Posterior vena cava (tissue), 2 donors: Measurements from ENCODE around the gene GPC3. TPM values are rescaled to one million over a fixed set of nuclear protein-coding genes. Genes with fewer than 3 reads are reported as not detected.

ENCODE experiments used
- DNase-seq: peaks from one replicate; pipeline ENCODE4 v3.0.0-alpha.2; 2020; ENCODE audit warnings: low spot score
- intact Hi-C, 2 donors: fragments of 100-400 bp; cut with DNase I; formaldehyde crosslinking; loops; one replicate each; pipeline versions ENCODE4 v1.14.1 to v1.14.2; 2022 to 2023
- total RNA-seq, 2 donors: library from RNA; stranded (reverse); fragmentation: NEBNext Ultra II Directional; extraction: Animal tissue kit (Norgen Biotek cat#: 25700); gene quantifications; one replicate each; pipeline ENCODE4 v1.2.1, GENCODE V29; 2021
- donor health status: DM: yes; HTN: yes; CAD: no.
- donor health status: DM: yes; HTN: yes; CAD: no.

GPC3 gene
- total RNA-seq, 2 donors from 2014 or later: 11.3 to 13.5 TPM

DNA sequence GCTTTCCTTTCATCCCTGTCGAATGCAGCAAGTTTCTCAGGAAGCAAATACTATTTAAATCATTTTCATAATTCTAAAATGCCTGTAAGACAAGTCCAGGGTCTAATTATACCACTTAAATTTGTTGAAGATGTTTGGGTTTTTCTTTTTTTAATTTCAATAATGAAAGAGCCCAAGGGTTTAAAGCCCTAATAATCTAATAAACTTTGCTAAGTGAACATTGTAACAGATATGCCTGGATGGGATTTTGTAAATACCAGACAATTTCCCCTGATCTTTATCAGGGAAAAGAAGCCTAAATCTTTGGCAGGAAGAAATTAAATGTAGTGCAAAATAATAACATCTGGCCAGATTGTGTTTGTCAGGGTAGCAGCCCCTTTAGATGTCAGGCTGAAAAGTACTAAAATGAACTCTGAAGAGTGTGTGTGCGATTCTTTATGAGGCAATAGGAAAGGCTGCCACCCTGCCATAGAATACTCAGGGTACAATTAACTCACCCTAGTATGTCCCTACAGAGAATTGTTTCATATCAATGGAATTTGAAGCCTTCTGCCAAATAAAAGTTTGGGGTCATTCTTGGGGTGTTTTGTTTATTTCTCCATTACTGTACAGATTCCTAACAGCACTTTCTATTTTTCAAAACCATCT is 45.6 kb downstream of the GPC3 start:
- no peak for DNase-seq
- intact Hi-C loops: no loop called here

DNA sequence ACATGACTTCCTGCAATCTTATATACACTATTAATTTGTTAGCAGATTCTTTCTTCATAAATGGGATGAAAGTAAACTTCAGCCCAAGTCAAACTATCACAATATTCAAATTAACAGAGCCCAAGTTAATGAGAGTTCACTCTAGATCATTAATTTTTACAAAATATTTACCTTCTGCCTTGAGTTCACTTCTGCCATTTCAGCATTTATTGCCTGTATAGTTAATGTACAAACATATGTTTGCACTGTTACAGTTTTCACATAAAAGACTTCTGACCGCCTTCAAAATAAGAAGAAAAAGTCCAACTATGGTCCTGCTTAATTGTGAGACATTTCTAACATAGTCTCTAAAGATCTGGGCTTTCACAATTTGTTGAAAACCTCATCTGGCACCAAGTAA is 46.9 kb downstream of the GPC3 start:
- intact Hi-C loops: no loop called here
- DNase-seq: no peak

DNA sequence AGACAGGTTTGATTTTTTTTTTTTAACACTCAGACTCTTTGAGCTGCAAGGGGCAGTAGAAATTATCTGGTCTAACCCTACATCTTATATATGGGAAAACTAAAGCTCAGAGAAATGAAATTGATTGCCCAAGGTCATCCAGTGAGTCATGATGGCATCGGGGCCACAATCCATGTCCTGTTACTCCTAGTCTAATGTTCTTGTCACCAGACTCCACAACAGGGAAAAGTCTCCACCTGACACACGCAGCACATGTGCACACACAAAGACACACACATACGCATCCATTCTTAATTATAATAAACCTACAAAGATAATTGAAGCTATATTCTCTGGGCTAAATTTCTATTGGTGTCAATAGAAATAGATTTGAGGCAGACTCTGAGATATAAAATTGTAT is 48.4 kb downstream of the GPC3 start:
- DNase-seq: no peak
- intact Hi-C loops: no loop called here

DNA sequence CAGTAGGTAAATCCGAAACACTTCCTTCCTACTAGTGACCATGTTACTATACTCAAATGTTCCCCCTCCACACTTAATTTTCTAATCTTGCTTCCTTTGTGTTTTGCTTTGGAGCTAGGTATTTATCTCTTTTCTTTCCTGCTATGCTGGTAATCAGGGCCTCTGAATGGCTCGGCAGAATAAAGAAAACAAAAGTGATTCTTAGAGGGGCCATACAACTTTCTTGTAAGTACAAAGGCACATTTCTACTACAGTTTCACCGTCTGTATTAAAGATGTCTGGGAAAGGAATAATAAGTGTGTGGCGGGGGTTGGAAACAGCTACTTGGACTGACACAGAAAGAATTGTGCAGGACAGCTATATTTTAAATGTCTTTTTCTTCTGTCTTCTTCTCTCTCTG is 50.3 kb downstream of the GPC3 start:
- no peak for DNase-seq
- intact Hi-C loops: no loop called here

DNA sequence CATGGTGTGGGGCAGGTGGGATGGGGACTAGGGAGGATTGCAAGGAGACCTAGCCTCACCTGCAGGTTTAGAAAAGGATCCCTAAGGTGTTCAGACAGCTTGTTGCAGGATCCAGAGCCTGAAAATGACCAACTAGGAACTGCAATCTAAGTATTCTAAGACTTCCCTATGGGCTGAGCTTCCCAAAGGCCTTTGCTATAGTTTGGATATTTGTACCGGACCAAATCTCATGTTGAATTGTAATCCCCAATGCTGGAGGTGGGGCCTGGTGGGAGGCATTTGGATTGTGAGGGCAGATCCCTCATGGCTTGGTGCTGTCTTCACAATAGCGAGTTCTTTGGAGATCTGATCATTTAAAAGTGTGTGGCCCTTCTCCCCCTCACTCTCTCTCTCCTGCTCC is 52.1 kb downstream of the GPC3 start:
- intact Hi-C loops: no loop called here

DNA sequence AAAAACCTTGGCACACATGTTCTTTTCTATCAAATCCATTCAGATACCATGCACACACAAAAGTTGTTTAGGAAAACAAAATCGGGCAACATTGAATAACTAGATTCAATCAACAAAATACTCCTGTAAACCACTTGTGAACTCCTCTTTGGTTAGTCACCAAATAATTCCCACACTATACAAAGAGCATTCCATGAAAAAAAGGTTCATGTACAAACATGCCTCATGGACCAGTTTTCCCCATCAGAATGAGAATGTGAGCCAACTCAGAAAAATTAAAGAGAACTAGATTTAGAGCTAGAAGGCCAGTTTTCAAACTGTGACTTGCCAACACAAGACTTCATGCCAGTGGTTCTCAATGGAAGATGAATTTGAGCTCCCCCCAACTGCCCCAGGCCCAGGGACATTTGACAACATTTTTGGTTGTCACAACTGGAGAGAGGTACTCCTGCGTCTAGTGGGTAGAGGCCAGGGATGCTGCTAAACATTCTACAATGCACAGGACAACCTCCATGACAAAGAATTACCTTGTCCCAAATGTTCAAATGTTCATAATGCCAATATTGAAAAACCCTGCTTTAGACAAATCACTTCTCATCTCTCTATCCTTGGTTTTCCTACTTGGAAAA is 55.4 kb downstream of the GPC3 start:
- DNase-seq: no peak
- intact Hi-C loops: no loop called here

More for the DNA sequence above, 52.1 kb downstream of the GPC3 start:
- no peak for DNase-seq

DNA sequence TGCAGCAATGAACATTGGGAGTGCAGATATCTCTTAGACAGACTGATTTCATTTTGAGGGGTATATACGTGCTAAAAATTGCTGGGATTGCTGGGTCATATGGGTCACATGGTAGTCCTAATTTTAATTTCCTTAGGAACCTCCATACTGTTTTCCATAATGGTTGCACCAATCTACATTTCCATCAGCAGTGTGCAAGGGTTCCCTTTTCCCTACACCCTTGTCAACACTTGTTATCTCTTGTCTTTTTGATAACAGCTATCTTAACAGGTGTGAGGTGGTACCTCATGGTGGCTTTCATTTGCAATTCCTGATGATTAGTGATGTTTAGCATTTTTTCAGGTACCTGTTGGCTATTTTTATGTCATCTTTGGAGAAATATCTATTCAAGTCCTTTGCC is 57.0 kb downstream of the GPC3 start:
- no peak for DNase-seq
- intact Hi-C loops: no loop called here

DNA sequence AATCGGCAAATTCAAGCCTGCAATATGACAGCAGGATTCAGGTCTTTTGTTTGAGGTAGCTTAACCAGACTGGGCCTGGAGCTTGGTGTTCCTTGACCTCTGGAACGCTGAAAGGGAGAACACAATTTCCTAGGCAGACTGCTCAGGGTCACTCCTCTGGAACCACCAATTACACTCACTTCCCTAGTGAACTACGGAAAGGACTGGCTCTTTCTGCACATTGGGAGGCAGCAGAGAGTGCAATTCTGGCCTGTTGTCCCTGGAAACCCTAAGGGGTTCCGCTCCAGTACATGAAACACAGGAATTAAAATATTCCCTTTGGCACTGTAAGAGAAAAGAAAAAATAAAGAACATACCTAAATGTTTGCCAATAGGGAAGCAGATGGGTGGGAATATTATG is 58.6 kb downstream of the GPC3 start:
- intact Hi-C loops: no loop called here
- no peak for DNase-seq

DNA sequence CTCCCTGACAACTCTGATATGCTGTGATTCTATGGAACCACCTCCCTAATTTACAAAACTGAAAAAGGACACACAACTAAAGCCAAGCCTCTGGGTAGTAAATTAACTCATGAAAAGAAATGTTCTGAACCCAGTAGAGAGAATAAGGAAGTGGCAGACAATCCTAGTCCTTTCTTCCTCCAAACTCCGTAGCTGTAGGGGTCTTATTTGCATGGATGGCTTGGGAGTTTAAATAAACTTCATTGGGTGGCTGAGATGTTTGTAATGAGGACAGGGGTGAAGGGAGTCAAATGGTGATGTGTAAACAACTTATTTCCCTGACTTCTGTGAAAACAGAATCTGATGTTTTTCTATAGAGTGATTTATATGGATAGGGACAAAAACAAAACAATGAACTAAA is 59.3 kb downstream of the GPC3 start:
- DNase-seq: no peak
- intact Hi-C loops: no loop called here

DNA sequence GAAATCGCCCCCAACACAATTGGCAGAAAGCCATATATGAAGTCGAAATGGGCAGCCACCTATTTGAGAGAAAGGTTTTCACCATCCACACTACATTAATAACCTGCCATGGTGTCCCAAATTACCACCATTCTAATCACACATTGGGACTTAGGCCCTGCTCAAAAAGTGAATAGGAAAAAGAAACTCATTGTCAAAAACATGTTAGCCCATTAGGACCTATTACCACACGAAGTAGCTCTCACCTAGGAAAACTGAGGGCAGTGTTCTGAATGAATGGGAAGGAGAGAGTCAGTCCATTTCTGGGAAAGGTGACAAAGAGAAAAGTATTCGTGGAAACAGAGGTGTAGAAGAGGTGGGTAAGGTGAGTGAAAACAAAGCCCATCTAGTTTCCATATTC is 60.8 kb downstream of the GPC3 start:
- intact Hi-C loops: no loop called here
- DNase-seq: no peak

DNA sequence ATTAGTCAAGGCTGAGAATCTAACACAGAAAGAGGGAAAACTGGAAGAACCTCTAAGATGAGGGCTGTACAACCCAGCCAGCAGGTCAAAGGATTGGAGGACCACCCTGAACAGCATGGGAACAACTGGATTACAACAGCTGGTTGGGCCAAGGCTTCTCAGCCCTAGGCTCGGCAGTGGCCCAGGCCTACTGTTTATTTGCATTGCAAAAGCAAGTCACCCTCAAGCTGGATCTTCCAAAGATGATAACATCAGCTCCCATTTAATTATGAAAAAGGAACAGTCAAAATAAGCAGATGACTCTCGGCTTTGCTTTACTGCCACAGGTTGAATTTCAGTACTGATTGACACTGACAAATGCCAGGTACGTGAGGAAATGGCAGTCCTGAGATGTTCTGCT is 61.8 kb downstream of the GPC3 start:
- intact Hi-C loops: no loop called here
- DNase-seq: no peak

DNA sequence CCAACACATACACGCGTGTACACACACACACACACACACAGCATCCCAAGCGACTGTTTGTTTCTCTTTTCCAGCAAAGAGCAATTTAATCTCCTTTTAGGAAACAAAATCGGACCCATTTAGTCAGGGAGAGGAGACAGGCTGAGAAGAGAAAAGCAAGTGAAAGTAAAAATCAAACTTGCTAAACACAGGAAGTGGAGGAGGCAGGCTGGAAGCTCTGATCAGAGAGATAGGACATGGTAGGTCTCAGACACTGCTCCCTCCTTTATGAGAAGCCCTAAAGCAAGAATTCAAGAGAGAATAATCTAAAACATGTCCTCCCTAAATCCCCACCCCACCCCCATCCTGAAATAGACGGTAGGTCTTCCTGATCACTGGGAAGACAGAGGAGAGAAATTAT is 62.3 kb downstream of the GPC3 start:
- intact Hi-C loops: no loop called here
- DNase-seq: no peak

DNA sequence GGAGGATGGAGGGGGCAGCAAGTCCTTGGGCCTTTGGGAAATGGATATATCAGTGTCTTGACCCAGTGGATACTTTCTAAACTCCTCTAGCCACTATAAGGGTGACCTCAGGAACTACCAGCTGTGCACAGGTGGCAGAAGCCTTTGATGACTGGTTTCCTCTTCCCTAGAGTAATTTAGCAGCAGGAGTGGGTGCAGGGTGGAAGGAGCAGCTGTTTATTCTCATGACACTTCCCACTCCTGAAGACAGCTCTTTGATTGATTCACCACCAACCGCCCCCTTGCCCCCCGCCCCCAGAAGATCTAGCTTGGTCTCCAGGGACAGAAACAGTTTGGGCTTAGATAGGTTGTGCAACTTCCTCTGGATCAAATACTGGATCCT is 63.0 kb downstream of the GPC3 start:
- intact Hi-C loops: no loop called here
- DNase-seq: no peak

DNA sequence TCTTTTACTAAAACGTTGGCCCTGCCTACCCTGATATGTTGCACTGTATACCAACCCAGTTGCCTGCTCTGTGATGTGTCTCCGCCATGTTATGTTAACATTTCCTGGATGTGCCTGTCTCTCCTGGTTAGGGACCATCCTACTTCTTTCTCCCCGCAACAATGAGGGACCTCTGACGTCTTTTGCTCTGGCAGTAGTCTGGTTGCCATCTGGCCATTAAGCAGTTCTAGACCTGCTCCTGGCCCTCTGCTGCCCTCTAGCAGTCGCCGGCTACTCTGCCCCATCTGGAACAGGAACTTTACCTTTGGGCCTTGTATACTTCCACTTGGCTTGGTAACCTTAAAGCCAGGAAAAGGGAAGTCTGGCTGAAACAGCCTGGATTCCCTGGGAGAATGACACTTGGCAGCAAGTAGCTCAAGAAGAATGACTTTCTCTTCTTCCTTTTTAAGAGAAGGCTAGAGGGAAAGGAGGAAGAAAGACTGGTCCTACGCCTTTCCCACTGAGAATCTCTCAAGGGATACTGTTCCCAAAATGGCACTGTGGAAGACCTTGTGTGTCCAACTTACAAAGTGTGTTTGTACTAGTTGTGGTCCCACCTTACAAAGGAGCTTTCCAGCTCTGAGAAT is 63.5 kb downstream of the GPC3 start:
- intact Hi-C loops: no loop called here
- no peak for DNase-seq

DNA sequence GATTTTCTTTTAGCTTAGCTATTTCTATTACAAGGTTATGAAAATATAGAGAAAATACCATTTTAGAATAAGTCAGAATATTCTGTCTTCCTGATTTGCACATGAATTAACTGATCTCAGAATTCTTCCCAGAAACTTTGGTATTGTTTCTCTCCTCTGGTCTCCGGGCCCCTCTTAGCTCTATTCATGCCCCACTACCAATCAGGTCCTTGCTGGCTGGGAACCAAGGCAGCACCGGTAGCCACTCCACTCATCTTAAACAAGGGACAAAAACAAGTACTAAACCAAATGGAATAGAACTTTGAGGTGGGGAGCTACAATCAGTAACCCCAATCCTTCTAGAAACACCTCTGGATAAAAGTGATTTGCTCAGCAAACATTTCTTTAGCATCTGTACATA is 64.3 kb downstream of the GPC3 start:
- no peak for DNase-seq
- intact Hi-C loops: no loop called here

DNA sequence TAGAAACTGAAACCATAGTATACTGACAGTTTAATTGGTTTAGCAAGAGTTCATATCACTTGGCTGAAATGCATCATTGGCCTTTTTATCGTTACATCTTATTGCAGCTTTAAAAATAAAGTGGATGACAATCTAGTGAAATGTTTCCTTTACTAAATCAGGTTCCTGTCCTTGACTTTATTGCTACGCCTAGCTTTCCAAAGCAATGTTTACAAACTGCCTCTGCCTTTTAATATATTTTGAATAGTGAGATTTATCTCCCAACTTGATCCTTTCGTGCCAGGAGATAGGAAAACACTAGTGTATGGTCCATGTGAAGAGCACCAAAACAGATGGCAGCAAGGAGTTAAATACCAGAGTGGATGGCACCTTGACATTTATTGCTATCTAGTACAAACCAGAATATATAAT is 67.0 kb downstream of the GPC3 start:
- intact Hi-C loops: no loop called here
- DNase-seq: no peak

DNA sequence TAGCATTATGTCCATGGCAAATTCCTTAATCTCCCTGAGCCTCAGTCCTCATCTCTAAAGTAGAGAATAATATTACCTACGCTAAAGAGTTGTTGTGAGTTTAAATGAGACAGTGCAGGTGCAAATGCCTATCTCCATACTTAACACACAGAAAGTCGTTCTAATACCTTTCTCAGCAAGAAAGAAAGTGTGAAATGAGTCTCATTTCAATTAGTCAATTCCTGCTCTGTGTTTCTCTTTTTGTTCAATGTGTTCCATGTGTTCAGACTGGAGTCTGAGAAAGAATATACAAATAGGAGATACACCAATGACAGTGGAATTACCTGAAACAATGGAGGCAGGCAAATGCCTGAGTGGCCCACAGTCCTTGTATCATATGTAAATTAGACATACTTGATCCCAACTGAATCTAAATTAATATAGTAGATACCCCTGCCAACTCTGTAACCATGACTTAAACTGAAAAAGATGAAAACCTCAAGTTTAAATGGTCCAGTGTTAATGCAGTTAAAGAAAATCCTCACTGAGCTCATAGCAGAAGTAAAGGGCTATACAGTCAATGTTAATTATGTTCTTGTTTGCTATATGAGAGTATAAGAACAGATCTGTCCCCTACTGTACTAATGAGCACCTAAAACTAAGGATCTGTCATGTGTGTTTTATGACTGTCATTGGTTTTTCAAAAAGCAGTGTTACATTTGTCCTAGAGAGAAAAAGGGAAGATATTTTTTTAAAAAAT is 68.2 kb downstream of the GPC3 start:
- no peak for DNase-seq
- intact Hi-C loops: no loop called here

DNA sequence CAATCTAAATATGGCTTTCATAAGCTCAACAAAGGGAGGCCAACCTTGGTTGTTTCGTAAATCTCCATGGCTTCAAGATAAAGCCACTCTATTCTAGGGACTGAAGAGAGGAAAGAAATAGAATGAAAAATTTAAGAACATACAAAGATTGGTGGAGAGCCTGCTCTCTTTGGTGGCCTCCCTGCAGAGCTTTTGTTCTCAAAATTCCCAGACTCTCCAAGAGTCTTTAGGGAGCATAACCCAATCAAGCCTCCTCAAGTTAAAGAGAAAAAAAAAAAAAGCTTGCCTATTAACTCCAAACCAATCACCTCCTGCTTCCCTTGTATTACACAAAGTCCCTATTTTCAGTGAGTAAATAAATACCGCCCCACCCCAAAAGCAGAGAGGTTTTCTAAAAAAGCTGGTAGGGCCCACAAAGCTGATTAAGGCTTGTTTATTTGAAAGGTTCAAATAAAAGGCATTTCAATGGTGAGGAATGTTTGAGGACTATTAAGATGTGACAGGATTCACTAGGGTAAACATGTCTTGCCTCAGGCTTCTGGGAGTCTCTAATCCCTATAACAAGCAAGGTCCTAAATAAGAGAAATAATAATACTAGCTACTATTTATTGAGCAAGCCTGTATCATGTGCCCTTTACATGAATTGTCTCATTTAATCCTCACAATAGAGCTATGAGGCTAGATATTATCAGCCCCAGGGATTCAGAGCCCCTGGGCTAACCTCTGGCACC is 71.6 kb downstream of the GPC3 start:
- intact Hi-C loops: no loop called here
- DNase-seq: no peak

DNA sequence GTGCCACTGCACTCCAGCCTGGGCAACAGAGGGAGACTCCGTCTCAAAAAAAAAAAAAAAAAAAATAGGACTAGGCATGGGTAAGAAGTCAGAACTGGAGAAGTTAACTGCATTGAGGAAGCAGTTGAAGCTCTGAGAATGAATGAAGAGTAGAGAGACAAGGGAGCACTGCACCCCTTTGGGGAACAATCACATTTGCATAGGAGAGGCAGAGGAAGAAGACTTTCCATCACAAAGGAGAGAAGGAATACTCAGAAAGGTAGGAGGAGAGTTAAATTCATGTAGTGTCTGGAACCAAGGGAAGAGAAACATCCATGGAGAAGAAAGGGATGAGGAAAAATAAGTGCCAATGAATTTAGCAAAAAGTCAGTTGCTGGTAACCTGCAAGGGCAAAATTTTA is 72.4 kb downstream of the GPC3 start:
- intact Hi-C loops: no loop called here

More for the DNA sequence above, 72.4 kb downstream of the GPC3 start:
- no peak for DNase-seq
